MCF 10A (cell line): ENCODE results near the gene RUSC2. TPM values are rescaled to one million over a fixed set of nuclear protein-coding genes. Genes with fewer than 3 reads are reported as not detected.
A peak's percentile ranks its signal among the peaks of the same experiment; 100 is the strongest.

Experiments used
- BruUV-seq: library from RNA; stranded (reverse); fragments of 400-500 nt; replicated peaks from 2 replicates; lab custom pipeline; 2021; lab: Mats Ljungman, UMichigan
- CTCF ChIA-PET: fragments of 300-600 bp; sonication (Branson Sonifier 250); formaldehyde crosslinking; extraction: SDS; loops from one replicate; lab custom pipeline; 2021; ENCODE audit warnings: antibody characterized with exemption, inconsistent platforms; lab: Yijun Ruan, JAX
- POLR2A ChIA-PET: fragments of 300-600, 350-650 bp; sonication (Branson Sonifier 250); formaldehyde crosslinking; extraction: SDS; loops from one replicate; lab custom pipeline; 2020; ENCODE audit warnings: antibody characterized with exemption, inconsistent platforms; lab: Yijun Ruan, JAX
- DNase-seq: peaks from one replicate; pipeline ENCODE4 v3.0.0-alpha.2; 2018; ENCODE audit not compliant: unreplicated experiment
- H3K27ac Mint-ChIP-seq: one replicate; pipeline ENCODE4 v1.8.0; 2022; ENCODE audit warnings: mild to moderate bottlenecking, low read depth, mixed read lengths; ENCODE audit not compliant: unreplicated experiment
- H3K27me3 Mint-ChIP-seq: one replicate; pipeline ENCODE4 v1.8.0; 2022; ENCODE audit warnings: mixed read lengths; ENCODE audit not compliant: insufficient read depth, unreplicated experiment
- H3K36me3 Mint-ChIP-seq: one replicate; pipeline ENCODE4 v1.8.0; 2022; ENCODE audit warnings: mild to moderate bottlenecking, moderate library complexity, mixed read lengths; ENCODE audit not compliant: insufficient read depth, unreplicated experiment
- H3K4me1 Mint-ChIP-seq: one replicate; pipeline ENCODE4 v1.8.0; 2022; ENCODE audit warnings: mixed read lengths; ENCODE audit not compliant: insufficient read depth, unreplicated experiment
- H3K4me3 Mint-ChIP-seq: one replicate; pipeline ENCODE4 v1.8.0; 2022; ENCODE audit warnings: mild to moderate bottlenecking, moderate library complexity, mixed read lengths; ENCODE audit not compliant: unreplicated experiment
- H3K9me3 Mint-ChIP-seq: one replicate; pipeline ENCODE4 v1.8.0; 2022; ENCODE audit warnings: mixed read lengths; ENCODE audit not compliant: unreplicated experiment
- intact Hi-C: fragments of 100-400 bp; cut with micrococcal nuclease; formaldehyde crosslinking; loops from 2 replicates; pipeline ENCODE4 v1.14.1; 2022
- total RNA-seq: library from RNA; stranded (reverse); gene quantifications from 2 replicates; pipeline ENCODE4 v1.2.3, GENCODE V29; 2022
- TF ChIP-seq, protein P1 (sequence below): fragments of 200-600 bp; IDR thresholded peaks from one replicate; pipeline ENCODE4 v1.8.0; 2022; ENCODE audit warnings: antibody characterized with exemption, mild to moderate bottlenecking; ENCODE audit not compliant: unreplicated experiment

The RUSC2 gene
- total RNA-seq, 1 experiment from 2014 or later = 30.5 TPM

DNA sequence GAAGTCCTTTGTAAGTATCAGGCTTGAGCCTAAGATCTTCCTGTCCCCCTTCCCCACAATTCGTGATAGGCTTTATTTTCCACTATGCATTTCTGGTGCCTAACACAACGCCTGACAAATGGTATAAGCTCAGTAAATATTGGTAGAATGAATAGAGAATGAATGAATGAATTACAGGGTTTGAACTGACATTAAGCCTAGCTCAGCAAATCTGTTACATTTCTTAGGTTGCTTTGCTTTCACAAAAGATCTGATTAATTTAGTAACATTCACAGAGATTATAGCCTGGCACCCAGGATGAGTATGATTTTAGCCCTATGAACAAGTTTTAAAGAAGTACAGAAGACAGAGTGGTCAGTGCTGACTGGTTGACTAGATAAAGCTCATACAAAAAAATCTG lies 16.4 kb downstream of the RUSC2 start:
- no peak for DNase-seq
- ChIA-PET POLR2A (interaction anchor here (0.8 to 3.8 kb wide), 6 partner anchors 11 to 344 kb away, joined by 3 to 30 read pairs (median 3); partner anchors contain the start of genes RUSC2 and UNC13B), CTCF (interaction anchor here (0.8 to 2.0 kb wide), 4 partner anchors 9 to 47 kb away, joined by 3 to 12 read pairs (median 3); no protein-coding TSS in a partner anchor)
- Mint-ChIP-seq H3K27ac (no peak overlapping the region), H3K4me1 (peaks cover 18% of the 10 kb centered on the region), H3K36me3 (peaks cover 13% of the 10 kb centered on the region), H3K9me3 (no peaks in the 10 kb centered on the region), H3K4me3 (no peak overlapping the region), H3K27me3 (no peaks in the 10 kb centered on the region)
- TF ChIP-seq, protein P1, sequence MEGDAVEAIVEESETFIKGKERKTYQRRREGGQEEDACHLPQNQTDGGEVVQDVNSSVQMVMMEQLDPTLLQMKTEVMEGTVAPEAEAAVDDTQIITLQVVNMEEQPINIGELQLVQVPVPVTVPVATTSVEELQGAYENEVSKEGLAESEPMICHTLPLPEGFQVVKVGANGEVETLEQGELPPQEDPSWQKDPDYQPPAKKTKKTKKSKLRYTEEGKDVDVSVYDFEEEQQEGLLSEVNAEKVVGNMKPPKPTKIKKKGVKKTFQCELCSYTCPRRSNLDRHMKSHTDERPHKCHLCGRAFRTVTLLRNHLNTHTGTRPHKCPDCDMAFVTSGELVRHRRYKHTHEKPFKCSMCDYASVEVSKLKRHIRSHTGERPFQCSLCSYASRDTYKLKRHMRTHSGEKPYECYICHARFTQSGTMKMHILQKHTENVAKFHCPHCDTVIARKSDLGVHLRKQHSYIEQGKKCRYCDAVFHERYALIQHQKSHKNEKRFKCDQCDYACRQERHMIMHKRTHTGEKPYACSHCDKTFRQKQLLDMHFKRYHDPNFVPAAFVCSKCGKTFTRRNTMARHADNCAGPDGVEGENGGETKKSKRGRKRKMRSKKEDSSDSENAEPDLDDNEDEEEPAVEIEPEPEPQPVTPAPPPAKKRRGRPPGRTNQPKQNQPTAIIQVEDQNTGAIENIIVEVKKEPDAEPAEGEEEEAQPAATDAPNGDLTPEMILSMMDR = no peak
- intact Hi-C loops = no loop called here
- BruUV-seq = no TSS peak

DNA sequence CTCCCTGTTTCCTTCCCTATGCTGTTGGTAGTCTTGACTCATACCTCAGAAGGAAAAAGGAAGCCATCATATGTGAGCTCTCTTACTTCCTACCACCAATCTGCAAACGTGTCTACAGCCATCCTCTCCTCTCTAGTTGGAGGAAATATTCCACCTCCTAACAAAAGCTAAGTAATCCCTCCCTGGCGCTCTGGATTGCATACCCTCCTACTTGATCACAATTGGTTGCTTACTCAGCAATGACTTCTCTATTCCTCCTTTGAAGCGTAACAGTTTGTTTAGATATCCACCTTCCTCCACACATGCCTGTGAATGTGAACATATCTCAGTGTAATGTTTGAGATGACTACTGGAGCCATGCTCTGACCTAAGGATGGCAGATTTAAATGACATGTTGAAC lies 18.2 kb downstream of the RUSC2 start:
- intact Hi-C loops = no loop called here
- CTCF ChIA-PET = no interaction called here
- Mint-ChIP-seq H3K27me3 (no peaks in the 10 kb centered on the region), H3K4me1 (peaks cover 28% of the 10 kb centered on the region), H3K27ac (no peak overlapping the region), H3K4me3 (no peak overlapping the region), H3K36me3 (peaks cover 13% of the 10 kb centered on the region), H3K9me3 (no peaks in the 10 kb centered on the region)
- POLR2A ChIA-PET = interaction anchor here (0.6 to 3.8 kb wide), 5 partner anchors 9 to 19 kb away, joined by 3 to 30 read pairs (median 3); partner anchors contain the start of gene RUSC2
- TF ChIP-seq, protein P1 = no peak
- DNase-seq = no peak
- no TSS peak for BruUV-seq

DNA sequence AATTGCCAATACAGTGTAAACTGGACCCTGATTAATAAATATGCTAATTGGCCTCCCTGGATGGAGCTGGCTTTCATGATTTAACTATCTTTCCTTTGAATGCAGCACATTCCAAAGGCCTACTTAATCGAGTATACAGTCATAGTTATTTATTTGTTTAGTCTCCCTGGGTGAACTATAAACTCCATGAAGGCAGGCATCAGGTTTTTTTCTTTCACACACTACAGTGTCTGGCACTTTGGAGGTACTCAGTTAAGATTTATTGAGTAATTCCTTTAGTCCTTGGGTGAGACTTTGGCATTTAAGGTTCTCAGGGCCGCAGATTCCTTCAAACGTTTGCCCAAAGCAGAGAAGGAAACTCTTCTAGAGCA lies 20.5 kb downstream of the RUSC2 start:
- H3K27ac Mint-ChIP-seq = peak overlapping the region; percentile 78

More for the DNA sequence above, 20.5 kb downstream of the RUSC2 start:
- CTCF ChIA-PET = interaction anchor here (0.7 to 3.5 kb wide), 8 partner anchors 10 to 99 kb away, joined by 3 to 31 read pairs (median 4); no protein-coding TSS in a partner anchor
- no TSS peak for BruUV-seq
- POLR2A ChIA-PET = interaction anchor here (0.5 to 1.7 kb wide), 9 partner anchors 9 to 395 kb away, joined by 3 to 7 read pairs (median 3); partner anchors contain the start of genes ATOSB and RUSC2
- Mint-ChIP-seq H3K9me3 (no peaks in the 10 kb centered on the region), H3K4me3 (no peak overlapping the region), H3K27me3 (no peaks in the 10 kb centered on the region), H3K4me1 (peaks cover 39% of the 10 kb centered on the region), H3K36me3 (peaks cover 6% of the 10 kb centered on the region)
- TF ChIP-seq, protein P1 = no peak
- DNase-seq = no peak
- intact Hi-C loops = loop anchor here (2.0 kb wide), 2 partner anchors 20 to 44 kb away; partner anchors contain the start of gene RUSC2
